Uterus (tissue), 4 donors: ENCODE results near the gene NAMPT. TPM values are rescaled to one million over a fixed set of nuclear protein-coding genes. Genes with fewer than 3 reads are reported as not detected.

ENCODE experiments used
- DNase-seq, 2 donors: peaks; one replicate each; pipeline ENCODE4 v3.0.0-alpha.2; 2019 to 2020
- H3K27ac ChIP-seq, 2 donors: fragments of 200-600 bp; sonication (generic); 1 replicate in 1 of 2; 2 replicates in 1 of 2; pipeline ENCODE4 v1.5.1; 2016 to 2018
- H3K27me3 ChIP-seq, 2 donors: fragments of 200-600 bp; sonication (generic); one replicate each; pipeline ENCODE4 v1.5.1; 2018 to 2019; ENCODE audit warnings: control low read depth in 1 of 2
- H3K36me3 ChIP-seq, 2 donors: fragments of 200-600 bp; sonication (generic); one replicate each; pipeline ENCODE4 v1.5.1; 2019; ENCODE audit warnings: control low read depth in 1 of 2
- H3K4me1 ChIP-seq, 2 donors: fragments of 200-600 bp; sonication (generic); one replicate each; pipeline ENCODE4 v1.5.1; 2018 to 2019; ENCODE audit warnings: control low read depth in 1 of 2
- H3K4me3 ChIP-seq, 2 donors: fragments of 200-600 bp; sonication (generic); 1 replicate in 1 of 2; 2 replicates in 1 of 2; pipeline ENCODE4 v1.5.1; 2018 to 2019; ENCODE audit warnings: mild to moderate bottlenecking in 1 of 2
- H3K9me3 ChIP-seq, 2 donors: fragments of 200-600 bp; sonication (generic); one replicate each; pipeline ENCODE4 v1.5.1; 2019; ENCODE audit warnings: control low read depth in 1 of 2
- CTCF ChIP-seq, 4 experiments: fragments of 200-600 bp in 2 of 4; fragments of 450-650 bp in 2 of 4; sonication (generic) in 2 of 4; IDR thresholded peaks; one replicate each; pipeline ENCODE4 v1.5.1; 2016 to 2019; ENCODE audit warnings: antibody characterized with exemption in 4 of 4, mild to moderate bottlenecking in 2 of 4, moderate library complexity in 1 of 4
- POLR2A ChIP-seq, 2 donors: fragments of 450-650 bp; IDR thresholded peaks; one replicate each; pipeline ENCODE4 v1.6.1; 2016; ENCODE audit warnings: antibody characterized with exemption in 2 of 2, mild to moderate bottlenecking in 1 of 2, moderate library complexity in 1 of 2
- intact Hi-C: fragments of 100-400 bp; cut with DNase I; formaldehyde crosslinking; loops from one replicate; pipeline ENCODE4 v1.15.1; 2023; ENCODE audit warnings: low total_unique reads
- total RNA-seq, 4 donors: library from RNA; depleted of rRNA in 3 of 4; stranded (reverse); fragments of >200 nt in 3 of 4; gene quantifications; one replicate each; pipeline versions ENCODE4 v1.1.0 to v1.2.4, GENCODE V29; 2014 to 2023
- donor health status: DM: yes; HTN: yes; CAD: no.

NAMPT gene
- total RNA-seq, 4 donors from 2014 or later, result 30.7 to 223 (median 84.1) TPM

GRCh38 chr7:106273009-106273668, 11.6 kb downstream of the NAMPT start:
- Histone ChIP-seq H3K4me3 (no peak overlapping the region), H3K4me1 (no peaks in the 10 kb centered on the region), H3K27me3 (no peaks in the 10 kb centered on the region), H3K9me3 (no peaks in the 10 kb centered on the region), H3K36me3 (no peaks in the 10 kb centered on the region), H3K27ac (no peak overlapping the region)
- TF ChIP-seq CTCF (IDR thresholded peaks at IDR 0.05), result no peak
- no peak for TF ChIP-seq POLR2A (IDR thresholded peaks at IDR 0.05)
- no peak for DNase-seq
- intact Hi-C loops, result no loop called here

GRCh38 chr7:106270122-106270977, 14.4 kb downstream of the NAMPT start:
- no peak for TF ChIP-seq POLR2A (IDR thresholded peaks at IDR 0.05)
- TF ChIP-seq CTCF (IDR thresholded peaks at IDR 0.05), result no peak
- H3K27me3 ChIP-seq, result no peaks in the 10 kb centered on the region

GRCh38 chr7:106269254-106269961, 15.4 kb downstream of the NAMPT start:
- Histone ChIP-seq H3K9me3 (no peaks in the 10 kb centered on the region), H3K4me1 (no peaks in the 10 kb centered on the region), H3K4me3 (no peak overlapping the region), H3K27me3 (no peaks in the 10 kb centered on the region), H3K27ac (no peak overlapping the region), H3K36me3 (no peaks in the 10 kb centered on the region)
- TF ChIP-seq POLR2A (IDR thresholded peaks at IDR 0.05) (no peak), CTCF (IDR thresholded peaks at IDR 0.05) (no peak)
- no peak for DNase-seq
- intact Hi-C loops, result no loop called here

More at GRCh38 chr7:106270122-106270977, 14.4 kb downstream of the NAMPT start:
- H3K4me3 ChIP-seq, result no peak overlapping the region
- intact Hi-C loops, result no loop called here
- DNase-seq, result no peak
- H3K36me3 ChIP-seq, result no peaks in the 10 kb centered on the region
- no peaks in the 10 kb centered on the region for H3K9me3 ChIP-seq
- H3K4me1 ChIP-seq, result no peaks in the 10 kb centered on the region
- no peak overlapping the region for H3K27ac ChIP-seq

GRCh38 chr7:106265133-106265532, 19.6 kb downstream of the NAMPT start:
- no peaks in the 10 kb centered on the region for H3K36me3 ChIP-seq
- no peak overlapping the region for H3K27ac ChIP-seq
- no peak for TF ChIP-seq POLR2A (IDR thresholded peaks at IDR 0.05)
- no peak for TF ChIP-seq CTCF (IDR thresholded peaks at IDR 0.05)
- intact Hi-C loops, result no loop called here
- H3K9me3 ChIP-seq, result no peaks in the 10 kb centered on the region
- no peaks in the 10 kb centered on the region for H3K4me1 ChIP-seq
- H3K4me3 ChIP-seq, result no peak overlapping the region
- no peak for DNase-seq
- no peaks in the 10 kb centered on the region for H3K27me3 ChIP-seq
